HepG2 (cell line): ENCODE data around the gene BBC3. TPM values are rescaled to one million over a fixed set of nuclear protein-coding genes. Genes with fewer than 3 reads are reported as not detected.

ENCODE experiments used
- IKZF1 ChIP-seq: fragments of 450-650 bp; IDR thresholded peaks from 2 replicates; pipeline ENCODE4 v1.7.1; 2016
- JUN ChIP-seq: sonication (generic); formaldehyde crosslinking; IDR thresholded peaks from 2 replicates; pipeline ENCODE4 v1.4.0; 2020; ENCODE audit warnings: mild to moderate bottlenecking, missing genetic modification reagents
- ZNF33B ChIP-seq: sonication (generic); formaldehyde crosslinking; IDR thresholded peaks from 2 replicates; pipeline ENCODE4 v1.5.1; 2020; ENCODE audit warnings: mild to moderate bottlenecking, missing genetic modification reagents
- ZNF841 ChIP-seq: sonication (generic); formaldehyde crosslinking; IDR thresholded peaks from 2 replicates; pipeline ENCODE4 v1.8.1; 2023; ENCODE audit warnings: missing genetic modification reagents, borderline replicate concordance
- polyA plus RNA-seq, 8 experiments: library from polyadenylated mRNA; depleted of rRNA in 3 of 8; stranded (reverse) in 7 of 8; unstranded in 1 of 8; fragments of >200 nt; fragmentation: Illumina TruSeq in 4 of 8; extraction: Trizol in 4 of 8; gene quantifications; 2 replicates each; pipeline versions ENCODE4 v1.2.1 to v1.2.3, GENCODE V29; 2011 to 2016; ENCODE audit warnings: low read depth in 4 of 8, missing spikeins in 1 of 8, mixed read lengths in 1 of 8; ENCODE audit not compliant: insufficient read depth in 1 of 8
- total RNA-seq, 5 experiments: library from RNA; depleted of rRNA; stranded (reverse); fragments of >200 nt; fragmentation: Illumina TruSeq; extraction: Trizol; gene quantifications; 2 replicates each; pipeline ENCODE4 v1.2.3, GENCODE V29; 2016; ENCODE audit warnings: low read depth in 1 of 5
- TF ChIP-seq, protein P1 (sequence below): IDR thresholded peaks from 2 replicates; pipeline ENCODE4 v1.6.1; 2016
- TF ChIP-seq, protein P2 (sequence below): sonication (generic); formaldehyde crosslinking; IDR thresholded peaks from 2 replicates; pipeline ENCODE4 v1.4.0; 2020; ENCODE audit warnings: missing genetic modification reagents
- TF ChIP-seq, protein P3 (sequence below): sonication (generic); formaldehyde crosslinking; IDR thresholded peaks from 2 replicates; pipeline ENCODE4 v1.4.0; 2020; ENCODE audit warnings: missing genetic modification reagents
- TF ChIP-seq, protein P4 (sequence below): sonication (generic); formaldehyde crosslinking; IDR thresholded peaks from 2 replicates; pipeline ENCODE4 v1.8.0; 2022; ENCODE audit warnings: low read depth, missing genetic modification reagents
- TF ChIP-seq, protein P5 (sequence below): sonication (generic); formaldehyde crosslinking; IDR thresholded peaks from 2 replicates; pipeline ENCODE4 v1.9.0; 2021; ENCODE audit warnings: mild to moderate bottlenecking, missing genetic modification reagents
- TF ChIP-seq, protein P6 (sequence below): fragments of 450-650 bp; IDR thresholded peaks from 2 replicates; pipeline ENCODE4 v1.6.1; 2016

Gene BBC3
- total and polyA plus RNA-seq, 2 of the 13 experiments (the other 11 are each of a cell fraction or from before 2014, with no cell fraction given): 6.1 to 8.8 TPM

DNA sequence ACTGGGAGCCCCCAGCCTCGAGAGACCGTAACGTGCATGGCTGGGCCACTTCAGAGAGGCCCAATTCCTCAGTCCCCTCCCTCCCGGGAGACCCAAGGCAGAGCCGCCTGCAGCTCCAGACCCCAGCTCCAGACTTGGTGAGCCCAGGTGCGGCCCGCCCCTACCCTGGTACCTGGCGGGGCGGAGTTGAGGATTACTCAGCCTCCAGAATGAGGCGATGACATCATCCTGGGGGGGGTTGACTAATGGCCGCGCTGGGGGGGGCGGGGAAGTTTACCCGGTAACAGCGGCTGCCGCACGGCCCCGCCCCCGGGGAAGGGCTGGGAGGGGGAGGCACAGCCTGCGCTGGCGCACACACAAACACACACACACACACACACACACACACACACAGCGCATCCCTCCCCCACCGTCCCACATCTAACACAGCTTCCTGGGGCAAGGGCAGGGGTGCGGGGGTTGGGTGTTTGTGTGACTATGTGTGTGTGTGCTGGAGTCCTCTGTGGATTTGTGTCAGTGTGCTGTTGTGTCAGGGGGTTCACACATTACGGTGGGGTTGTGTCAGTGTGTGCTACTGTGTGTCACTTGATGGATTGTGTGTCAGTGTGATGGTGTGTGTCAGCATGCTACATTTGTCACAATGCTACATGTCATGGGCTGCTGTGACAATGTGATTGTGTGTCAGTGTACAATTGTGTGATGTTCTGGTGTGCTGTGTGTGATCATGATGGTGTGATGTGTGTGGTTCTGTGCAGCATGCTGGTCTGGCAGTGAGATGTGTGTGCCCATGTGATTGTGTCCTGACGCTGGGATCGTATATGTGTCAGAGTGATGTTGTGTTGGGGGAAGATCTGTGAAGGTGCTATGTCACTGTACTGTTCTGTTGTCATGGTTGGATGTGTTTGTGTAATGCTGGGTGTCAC lies 10.3 kb upstream of the BBC3 start (continued):
- TF ChIP-seq, protein P1, sequence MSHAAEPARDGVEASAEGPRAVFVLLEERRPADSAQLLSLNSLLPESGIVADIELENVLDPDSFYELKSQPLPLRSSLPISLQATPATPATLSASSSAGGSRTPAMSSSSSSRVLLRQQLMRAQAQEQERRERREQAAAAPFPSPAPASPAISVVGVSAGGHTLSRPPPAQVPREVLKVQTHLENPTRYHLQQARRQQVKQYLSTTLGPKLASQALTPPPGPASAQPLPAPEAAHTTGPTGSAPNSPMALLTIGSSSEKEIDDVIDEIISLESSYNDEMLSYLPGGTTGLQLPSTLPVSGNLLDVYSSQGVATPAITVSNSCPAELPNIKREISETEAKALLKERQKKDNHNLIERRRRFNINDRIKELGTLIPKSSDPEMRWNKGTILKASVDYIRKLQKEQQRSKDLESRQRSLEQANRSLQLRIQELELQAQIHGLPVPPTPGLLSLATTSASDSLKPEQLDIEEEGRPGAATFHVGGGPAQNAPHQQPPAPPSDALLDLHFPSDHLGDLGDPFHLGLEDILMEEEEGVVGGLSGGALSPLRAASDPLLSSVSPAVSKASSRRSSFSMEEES (CRISPR knock-in tag): 0 out of 2 replicates have a peak, but pooled peaks have one; percentile 26
- TF ChIP-seq, protein P2, sequence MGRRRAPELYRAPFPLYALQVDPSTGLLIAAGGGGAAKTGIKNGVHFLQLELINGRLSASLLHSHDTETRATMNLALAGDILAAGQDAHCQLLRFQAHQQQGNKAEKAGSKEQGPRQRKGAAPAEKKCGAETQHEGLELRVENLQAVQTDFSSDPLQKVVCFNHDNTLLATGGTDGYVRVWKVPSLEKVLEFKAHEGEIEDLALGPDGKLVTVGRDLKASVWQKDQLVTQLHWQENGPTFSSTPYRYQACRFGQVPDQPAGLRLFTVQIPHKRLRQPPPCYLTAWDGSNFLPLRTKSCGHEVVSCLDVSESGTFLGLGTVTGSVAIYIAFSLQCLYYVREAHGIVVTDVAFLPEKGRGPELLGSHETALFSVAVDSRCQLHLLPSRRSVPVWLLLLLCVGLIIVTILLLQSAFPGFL (CRISPR knock-in tag): no peak
- TF ChIP-seq ZNF841 (0 out of 2 replicates have a peak, but pooled peaks have one; percentile 44), ZNF33B (CRISPR knock-in tag) (no peak), JUN (CRISPR knock-in tag) (peak; percentile 91), IKZF1 (no peak)
- TF ChIP-seq, protein P3, sequence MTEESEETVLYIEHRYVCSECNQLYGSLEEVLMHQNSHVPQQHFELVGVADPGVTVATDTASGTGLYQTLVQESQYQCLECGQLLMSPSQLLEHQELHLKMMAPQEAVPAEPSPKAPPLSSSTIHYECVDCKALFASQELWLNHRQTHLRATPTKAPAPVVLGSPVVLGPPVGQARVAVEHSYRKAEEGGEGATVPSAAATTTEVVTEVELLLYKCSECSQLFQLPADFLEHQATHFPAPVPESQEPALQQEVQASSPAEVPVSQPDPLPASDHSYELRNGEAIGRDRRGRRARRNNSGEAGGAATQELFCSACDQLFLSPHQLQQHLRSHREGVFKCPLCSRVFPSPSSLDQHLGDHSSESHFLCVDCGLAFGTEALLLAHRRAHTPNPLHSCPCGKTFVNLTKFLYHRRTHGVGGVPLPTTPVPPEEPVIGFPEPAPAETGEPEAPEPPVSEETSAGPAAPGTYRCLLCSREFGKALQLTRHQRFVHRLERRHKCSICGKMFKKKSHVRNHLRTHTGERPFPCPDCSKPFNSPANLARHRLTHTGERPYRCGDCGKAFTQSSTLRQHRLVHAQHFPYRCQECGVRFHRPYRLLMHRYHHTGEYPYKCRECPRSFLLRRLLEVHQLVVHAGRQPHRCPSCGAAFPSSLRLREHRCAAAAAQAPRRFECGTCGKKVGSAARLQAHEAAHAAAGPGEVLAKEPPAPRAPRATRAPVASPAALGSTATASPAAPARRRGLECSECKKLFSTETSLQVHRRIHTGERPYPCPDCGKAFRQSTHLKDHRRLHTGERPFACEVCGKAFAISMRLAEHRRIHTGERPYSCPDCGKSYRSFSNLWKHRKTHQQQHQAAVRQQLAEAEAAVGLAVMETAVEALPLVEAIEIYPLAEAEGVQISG: peak; percentile 36; the same call in 1 of the 2 replicates
- TF ChIP-seq, protein P4, sequence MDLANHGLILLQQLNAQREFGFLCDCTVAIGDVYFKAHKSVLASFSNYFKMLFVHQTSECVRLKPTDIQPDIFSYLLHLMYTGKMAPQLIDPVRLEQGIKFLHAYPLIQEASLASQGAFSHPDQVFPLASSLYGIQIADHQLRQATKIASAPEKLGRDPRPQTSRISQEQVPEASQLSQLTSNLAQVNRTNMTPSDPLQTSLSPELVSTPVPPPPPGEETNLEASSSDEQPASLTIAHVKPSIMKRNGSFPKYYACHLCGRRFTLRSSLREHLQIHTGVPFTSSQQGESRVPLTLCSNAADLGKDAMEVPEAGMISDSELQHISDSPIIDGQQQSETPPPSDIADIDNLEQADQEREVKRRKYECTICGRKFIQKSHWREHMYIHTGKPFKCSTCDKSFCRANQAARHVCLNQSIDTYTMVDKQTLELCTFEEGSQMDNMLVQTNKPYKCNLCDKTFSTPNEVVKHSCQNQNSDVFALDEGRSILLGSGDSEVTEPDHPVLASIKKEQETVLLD (CRISPR knock-in tag): peak; percentile 50; the same call in 1 of the 2 replicates
- TF ChIP-seq, protein P5, sequence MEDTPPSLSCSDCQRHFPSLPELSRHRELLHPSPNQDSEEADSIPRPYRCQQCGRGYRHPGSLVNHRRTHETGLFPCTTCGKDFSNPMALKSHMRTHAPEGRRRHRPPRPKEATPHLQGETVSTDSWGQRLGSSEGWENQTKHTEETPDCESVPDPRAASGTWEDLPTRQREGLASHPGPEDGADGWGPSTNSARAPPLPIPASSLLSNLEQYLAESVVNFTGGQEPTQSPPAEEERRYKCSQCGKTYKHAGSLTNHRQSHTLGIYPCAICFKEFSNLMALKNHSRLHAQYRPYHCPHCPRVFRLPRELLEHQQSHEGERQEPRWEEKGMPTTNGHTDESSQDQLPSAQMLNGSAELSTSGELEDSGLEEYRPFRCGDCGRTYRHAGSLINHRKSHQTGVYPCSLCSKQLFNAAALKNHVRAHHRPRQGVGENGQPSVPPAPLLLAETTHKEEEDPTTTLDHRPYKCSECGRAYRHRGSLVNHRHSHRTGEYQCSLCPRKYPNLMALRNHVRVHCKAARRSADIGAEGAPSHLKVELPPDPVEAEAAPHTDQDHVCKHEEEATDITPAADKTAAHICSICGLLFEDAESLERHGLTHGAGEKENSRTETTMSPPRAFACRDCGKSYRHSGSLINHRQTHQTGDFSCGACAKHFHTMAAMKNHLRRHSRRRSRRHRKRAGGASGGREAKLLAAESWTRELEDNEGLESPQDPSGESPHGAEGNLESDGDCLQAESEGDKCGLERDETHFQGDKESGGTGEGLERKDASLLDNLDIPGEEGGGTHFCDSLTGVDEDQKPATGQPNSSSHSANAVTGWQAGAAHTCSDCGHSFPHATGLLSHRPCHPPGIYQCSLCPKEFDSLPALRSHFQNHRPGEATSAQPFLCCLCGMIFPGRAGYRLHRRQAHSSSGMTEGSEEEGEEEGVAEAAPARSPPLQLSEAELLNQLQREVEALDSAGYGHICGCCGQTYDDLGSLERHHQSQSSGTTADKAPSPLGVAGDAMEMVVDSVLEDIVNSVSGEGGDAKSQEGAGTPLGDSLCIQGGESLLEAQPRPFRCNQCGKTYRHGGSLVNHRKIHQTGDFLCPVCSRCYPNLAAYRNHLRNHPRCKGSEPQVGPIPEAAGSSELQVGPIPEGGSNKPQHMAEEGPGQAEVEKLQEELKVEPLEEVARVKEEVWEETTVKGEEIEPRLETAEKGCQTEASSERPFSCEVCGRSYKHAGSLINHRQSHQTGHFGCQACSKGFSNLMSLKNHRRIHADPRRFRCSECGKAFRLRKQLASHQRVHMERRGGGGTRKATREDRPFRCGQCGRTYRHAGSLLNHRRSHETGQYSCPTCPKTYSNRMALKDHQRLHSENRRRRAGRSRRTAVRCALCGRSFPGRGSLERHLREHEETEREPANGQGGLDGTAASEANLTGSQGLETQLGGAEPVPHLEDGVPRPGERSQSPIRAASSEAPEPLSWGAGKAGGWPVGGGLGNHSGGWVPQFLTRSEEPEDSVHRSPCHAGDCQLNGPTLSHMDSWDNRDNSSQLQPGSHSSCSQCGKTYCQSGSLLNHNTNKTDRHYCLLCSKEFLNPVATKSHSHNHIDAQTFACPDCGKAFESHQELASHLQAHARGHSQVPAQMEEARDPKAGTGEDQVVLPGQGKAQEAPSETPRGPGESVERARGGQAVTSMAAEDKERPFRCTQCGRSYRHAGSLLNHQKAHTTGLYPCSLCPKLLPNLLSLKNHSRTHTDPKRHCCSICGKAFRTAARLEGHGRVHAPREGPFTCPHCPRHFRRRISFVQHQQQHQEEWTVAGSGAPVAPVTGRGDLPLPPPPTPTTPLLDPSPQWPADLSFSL: peak; percentile 99
- TF ChIP-seq, protein P6, sequence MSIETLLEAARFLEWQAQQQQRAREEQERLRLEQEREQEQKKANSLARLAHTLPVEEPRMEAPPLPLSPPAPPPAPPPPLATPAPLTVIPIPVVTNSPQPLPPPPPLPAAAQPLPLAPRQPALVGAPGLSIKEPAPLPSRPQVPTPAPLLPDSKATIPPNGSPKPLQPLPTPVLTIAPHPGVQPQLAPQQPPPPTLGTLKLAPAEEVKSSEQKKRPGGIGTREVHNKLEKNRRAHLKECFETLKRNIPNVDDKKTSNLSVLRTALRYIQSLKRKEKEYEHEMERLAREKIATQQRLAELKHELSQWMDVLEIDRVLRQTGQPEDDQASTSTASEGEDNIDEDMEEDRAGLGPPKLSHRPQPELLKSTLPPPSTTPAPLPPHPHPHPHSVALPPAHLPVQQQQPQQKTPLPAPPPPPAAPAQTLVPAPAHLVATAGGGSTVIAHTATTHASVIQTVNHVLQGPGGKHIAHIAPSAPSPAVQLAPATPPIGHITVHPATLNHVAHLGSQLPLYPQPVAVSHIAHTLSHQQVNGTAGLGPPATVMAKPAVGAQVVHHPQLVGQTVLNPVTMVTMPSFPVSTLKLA: peak; percentile 55
